Endodermal cell (in vitro differentiated cells): ENCODE measurements around the gene RNU7-1. TPM values are rescaled to one million over a fixed set of nuclear protein-coding genes. Genes with fewer than 3 reads are reported as not detected.

Experiments
- DNase-seq: peaks from one replicate; pipeline ENCODE4 v3.0.0-alpha.2; 2017
- H3K27ac ChIP-seq: 2 replicates; pipeline ENCODE4 v1.5.1; 2013; ENCODE audit warnings: mild to moderate bottlenecking, low read depth, low read length, moderate library complexity
- H3K27me3 ChIP-seq: 2 replicates; pipeline ENCODE4 v1.6.1; 2013; ENCODE audit warnings: mild to moderate bottlenecking, low read length, moderate library complexity; ENCODE audit not compliant: insufficient read depth, control insufficient read depth, poor library complexity, severe bottlenecking
- H3K36me3 ChIP-seq: 2 replicates; pipeline ENCODE4 v1.7.0; 2013; ENCODE audit warnings: mild to moderate bottlenecking, low read length, moderate library complexity; ENCODE audit not compliant: control insufficient read depth, insufficient read depth
- H3K4me1 ChIP-seq: one replicate; pipeline ENCODE4 v1.7.0; 2013; ENCODE audit warnings: low read length; ENCODE audit not compliant: control insufficient read depth, insufficient read depth
- H3K4me3 ChIP-seq: 2 replicates; pipeline ENCODE4 v1.5.1; 2013; ENCODE audit warnings: mild to moderate bottlenecking, low read length, moderate library complexity
- H3K9ac ChIP-seq: 2 replicates; pipeline ENCODE4 v1.6.1; 2013; ENCODE audit warnings: mild to moderate bottlenecking, low read length, moderate library complexity; ENCODE audit not compliant: poor library complexity, severe bottlenecking; ENCODE audit errors: extremely low read depth
- H3K9me3 ChIP-seq: 2 replicates; pipeline ENCODE4 v1.6.1; 2013; ENCODE audit warnings: mild to moderate bottlenecking, low read length, moderate library complexity; ENCODE audit not compliant: control insufficient read depth
- H3K27ac Mint-ChIP-seq: 2 replicates; pipeline ENCODE4 v1.8.0; 2020; ENCODE audit warnings: mixed read lengths
- H3K27me3 Mint-ChIP-seq: 2 replicates; pipeline ENCODE4 v1.8.0; 2021; ENCODE audit warnings: mild to moderate bottlenecking, mixed read lengths; ENCODE audit not compliant: insufficient read depth
- H3K36me3 Mint-ChIP-seq: 2 replicates; pipeline ENCODE4 v1.8.0; 2020; ENCODE audit warnings: low read depth, mixed read lengths
- H3K4me1 Mint-ChIP-seq: 2 replicates; pipeline ENCODE4 v1.8.0; 2020; ENCODE audit warnings: mixed read lengths
- H3K4me3 Mint-ChIP-seq: 2 replicates; pipeline ENCODE4 v1.8.0; 2020; ENCODE audit warnings: mild to moderate bottlenecking, moderate library complexity, mixed read lengths
- H3K9me3 Mint-ChIP-seq: 2 replicates; pipeline ENCODE4 v1.8.0; 2020; ENCODE audit warnings: mild to moderate bottlenecking, mixed read lengths
- WGBS, 2 experiments: methylation state at CpG; one replicate each; pipeline versions ENCODE4 v1.1.5 to v1.1.7; 2013; ENCODE audit warnings: missing lambda C conversion rate in 2 of 2, mixed read lengths in 1 of 2; ENCODE audit not compliant: insufficient coverage in 1 of 2, insufficient read length in 1 of 2; 5-methylcytosine and 5-hydroxymethylcytosine counted together
- total RNA-seq, 2 donors: library from RNA; stranded (reverse); fragmentation: NEBNext Ultra II Directional in 1 of 2; extraction: Animal tissue kit (Norgen Biotek cat#: 25700) in 1 of 2; gene quantifications; 2 replicates in 1 of 2; 3 replicates in 1 of 2; pipeline ENCODE4 v1.2.1, GENCODE V29; 2021
- TF ChIP-seq, protein P1 (sequence below): fragments of 200-600 bp; sonication (generic); conservative IDR thresholded peaks from 2 replicates; pipeline ENCODE4 v1.5.0; 2021; ENCODE audit warnings: antibody characterized with exemption, mild to moderate bottlenecking

Gene RNU7-1
- total RNA-seq, 2 donors from 2014 or later: not detected

- H3K36me3 Mint-ChIP-seq: peaks cover 33% of the 10 kb centered on the region
- TF ChIP-seq, protein P1, sequence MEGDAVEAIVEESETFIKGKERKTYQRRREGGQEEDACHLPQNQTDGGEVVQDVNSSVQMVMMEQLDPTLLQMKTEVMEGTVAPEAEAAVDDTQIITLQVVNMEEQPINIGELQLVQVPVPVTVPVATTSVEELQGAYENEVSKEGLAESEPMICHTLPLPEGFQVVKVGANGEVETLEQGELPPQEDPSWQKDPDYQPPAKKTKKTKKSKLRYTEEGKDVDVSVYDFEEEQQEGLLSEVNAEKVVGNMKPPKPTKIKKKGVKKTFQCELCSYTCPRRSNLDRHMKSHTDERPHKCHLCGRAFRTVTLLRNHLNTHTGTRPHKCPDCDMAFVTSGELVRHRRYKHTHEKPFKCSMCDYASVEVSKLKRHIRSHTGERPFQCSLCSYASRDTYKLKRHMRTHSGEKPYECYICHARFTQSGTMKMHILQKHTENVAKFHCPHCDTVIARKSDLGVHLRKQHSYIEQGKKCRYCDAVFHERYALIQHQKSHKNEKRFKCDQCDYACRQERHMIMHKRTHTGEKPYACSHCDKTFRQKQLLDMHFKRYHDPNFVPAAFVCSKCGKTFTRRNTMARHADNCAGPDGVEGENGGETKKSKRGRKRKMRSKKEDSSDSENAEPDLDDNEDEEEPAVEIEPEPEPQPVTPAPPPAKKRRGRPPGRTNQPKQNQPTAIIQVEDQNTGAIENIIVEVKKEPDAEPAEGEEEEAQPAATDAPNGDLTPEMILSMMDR: peak; percentile 61
- peaks cover 4% of the 10 kb centered on the region for H3K4me1 ChIP-seq
- H3K27ac Mint-ChIP-seq: peak overlapping the region; percentile 99
- no peaks in the 10 kb centered on the region for H3K27me3 Mint-ChIP-seq
- peak overlapping the region; percentile 98 for H3K4me3 Mint-ChIP-seq
- no peak overlapping the region for H3K4me3 ChIP-seq
- H3K27ac ChIP-seq: peak overlapping the region; percentile 8
- 80 to 86% methylated on average over 10 to 13 of the region's 13 CpGs for WGBS, 2 experiments
- no peaks in the 10 kb centered on the region for H3K9me3 ChIP-seq
- no peaks in the 10 kb centered on the region for H3K27me3 ChIP-seq
- DNase-seq: peak; percentile 73
- peaks cover 16% of the 10 kb centered on the region for H3K36me3 ChIP-seq
- peaks cover 42% of the 10 kb centered on the region for H3K4me1 Mint-ChIP-seq
- no peaks in the 10 kb centered on the region for H3K9me3 Mint-ChIP-seq
- H3K9ac ChIP-seq: no peak overlapping the region
Measured at GRCh38 chr12:6960593-6961277, 17.1 kb downstream of the RNU7-1 start.

DNA sequence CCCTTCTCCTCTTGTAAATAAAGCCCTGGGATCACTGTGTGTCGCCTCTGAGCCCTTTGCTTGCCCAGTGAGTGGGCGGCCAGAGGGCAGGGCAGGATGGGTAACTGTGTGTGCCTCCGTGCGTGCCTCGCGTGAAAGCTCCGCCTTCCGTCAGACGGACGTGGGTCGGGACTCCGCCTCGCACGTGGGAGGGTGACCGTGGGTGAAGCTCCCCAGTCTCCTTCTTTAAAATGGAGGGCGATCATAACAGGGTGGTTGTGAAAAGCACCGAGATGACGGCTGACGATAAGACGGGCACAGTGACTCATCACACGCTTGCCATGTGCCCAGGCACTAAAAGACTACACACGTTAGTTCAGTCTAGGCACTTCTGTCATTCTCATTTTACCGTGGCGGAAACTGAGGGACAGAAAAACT, 17.7 kb downstream of the RNU7-1 start:
- Mint-ChIP-seq H3K4me1 (peaks cover 46% of the 10 kb centered on the region), H3K4me3 (peak overlapping the region; percentile 98), H3K9me3 (no peaks in the 10 kb centered on the region), H3K36me3 (peaks cover 35% of the 10 kb centered on the region), H3K27me3 (no peaks in the 10 kb centered on the region), H3K27ac (peak overlapping the region; percentile 99)
- Histone ChIP-seq H3K4me3 (no peak overlapping the region), H3K27me3 (no peaks in the 10 kb centered on the region), H3K36me3 (peaks cover 22% of the 10 kb centered on the region), H3K27ac (peak overlapping the region; percentile 76), H3K9ac (peak overlapping the region; percentile 49), H3K9me3 (no peaks in the 10 kb centered on the region), H3K4me1 (peaks cover 4% of the 10 kb centered on the region)
- 79 to 84% methylated on average over 21 to 24 of the region's 24 CpGs for WGBS, 2 experiments
- TF ChIP-seq, protein P1: no peak
- DNase-seq: peak; percentile 73

- H3K9me3 Mint-ChIP-seq: no peaks in the 10 kb centered on the region
- peaks cover 37% of the 10 kb centered on the region for H3K36me3 Mint-ChIP-seq
- Histone ChIP-seq H3K9ac (peak overlapping the region; percentile 49), H3K27ac (peak overlapping the region; percentile 76), H3K4me3 (no peak overlapping the region), H3K9me3 (no peaks in the 10 kb centered on the region), H3K36me3 (peaks cover 26% of the 10 kb centered on the region), H3K27me3 (no peaks in the 10 kb centered on the region), H3K4me1 (peaks cover 4% of the 10 kb centered on the region)
- WGBS, 2 experiments: 33 to 39% methylated on average over 7 to 16 of the region's 16 CpGs
- TF ChIP-seq, protein P1: peak; percentile 89
- H3K27me3 Mint-ChIP-seq: no peaks in the 10 kb centered on the region
- peaks cover 48% of the 10 kb centered on the region for H3K4me1 Mint-ChIP-seq
- peak overlapping the region; percentile 99 for H3K27ac Mint-ChIP-seq
- peak overlapping the region; percentile 98 for H3K4me3 Mint-ChIP-seq
- DNase-seq: peak; percentile 96
Measured at GRCh38 chr12:6961695-6962284, 18.2 kb downstream of the RNU7-1 start.
